Hematopoietic multipotent progenitor cell (in vitro differentiated cells): ENCODE data around the gene SMIM24. TPM values are rescaled to one million over a fixed set of nuclear protein-coding genes. Genes with fewer than 3 reads are reported as not detected.
A peak's percentile ranks its signal among the peaks of the same experiment; 100 is the strongest.
"Not testable (repeated sequence)": the region's sequence is repeated elsewhere in the genome, so short reads cannot be mapped to it uniquely, and the experiment has no call there.

Experiments
- DNase-seq, 3 donors: peaks; one replicate each; pipeline ENCODE4 v3.0.0-alpha.2; 2011 to 2015; ENCODE audit warnings: low read depth in 2 of 3, low spot score in 2 of 3
- total RNA-seq: library from RNA; depleted of rRNA; stranded (reverse); fragments of >200 nt; gene quantifications from one replicate; pipeline ENCODE4 v1.2.3, GENCODE V29; 2012

SMIM24 gene
- total RNA-seq, 1 donor, result 75.7 TPM

GRCh38 chr19:3515891-3516422, 35.6 kb upstream of the SMIM24 start:
- no peak for DNase-seq

GRCh38 chr19:3514930-3515329, 34.6 kb upstream of the SMIM24 start:
- no peak for DNase-seq

- no peak for DNase-seq
These were observed 33.2 kb upstream of the SMIM24 start for GRCh38 chr19:3513229-3514140.

- no peak for DNase-seq
These were observed 32.4 kb upstream of the SMIM24 start for GRCh38 chr19:3512562-3513228.

GRCh38 chr19:3511506-3512251, 31.4 kb upstream of the SMIM24 start:
- no peak for DNase-seq

GRCh38 chr19:3510727-3511126, 30.4 kb upstream of the SMIM24 start:
- DNase-seq, result no peak

- no peak for DNase-seq
These were observed 29.3 kb upstream of the SMIM24 start for GRCh38 chr19:3509566-3509989.

- DNase-seq, result no peak
These were observed 28.6 kb upstream of the SMIM24 start for GRCh38 chr19:3508771-3509535.

- DNase-seq, result not testable (repeated sequence)
These were observed 27.9 kb upstream of the SMIM24 start for GRCh38 chr19:3508121-3508661.

- no peak for DNase-seq
These were observed 27.2 kb upstream of the SMIM24 start for GRCh38 chr19:3507371-3508120.

- peak in 2 of 3 donors; percentile 45 to 55 for DNase-seq
These were observed 26.3 kb upstream of the SMIM24 start for GRCh38 chr19:3506384-3507340.

- peak; percentile 99 for DNase-seq
These were observed 25.5 kb upstream of the SMIM24 start, which contains the start of gene FZR1 for GRCh38 chr19:3505598-3506383. Gene FZR1 (plus strand): TSS chr19:3506311. CDS start chr19:3522990, 16,679 bp downstream.

GRCh38 chr19:3504735-3505134, 24.4 kb upstream of the SMIM24 start:
- DNase-seq, result no peak

GRCh38 chr19:3503036-3503572, 22.8 kb upstream of the SMIM24 start:
- DNase-seq, result no peak

- no peak for DNase-seq
These were observed 21.5 kb upstream of the SMIM24 start for GRCh38 chr19:3501780-3502179.

GRCh38 chr19:3500429-3501101, 20.2 kb upstream of the SMIM24 start, which contains the start of gene DOHH:
Gene DOHH (minus strand): TSS chr19:3500674. CDS start chr19:3496814, 3,860 bp downstream.
- peak; percentile 95 to 98 (median 97) for DNase-seq
